ENCODE results near the gene CACNA2D3.
"Not testable (repeated sequence)": the region's sequence is repeated elsewhere in the genome, so short reads cannot be mapped to it uniquely, and the experiment has no call there.

The CACNA2D3 gene

GRCh38 chr3:55060896-55061719 is 938.8 kb downstream of the CACNA2D3 start:
- no peak for DNase-seq

- DNase-seq, result no peak
Measured at GRCh38 chr3:55061720-55062034, 939.3 kb downstream of the CACNA2D3 start.

GRCh38 chr3:55064164-55064563 is 941.8 kb downstream of the CACNA2D3 start:
- no peak for DNase-seq

- no peak for DNase-seq
Measured at GRCh38 chr3:55065331-55065730, 943.0 kb downstream of the CACNA2D3 start.

- no peak for DNase-seq
Measured at GRCh38 chr3:55066551-55067047, 944.2 kb downstream of the CACNA2D3 start.

GRCh38 chr3:55069950-55070349 is 947.6 kb downstream of the CACNA2D3 start:
- no peak for DNase-seq

- DNase-seq, result no peak
Measured at GRCh38 chr3:55074796-55075195, 952.4 kb downstream of the CACNA2D3 start.

- DNase-seq, result no peak
Measured at GRCh38 chr3:55075846-55076245, 953.5 kb downstream of the CACNA2D3 start.

- no peak for DNase-seq
Measured at GRCh38 chr3:55077726-55078125, 955.4 kb downstream of the CACNA2D3 start.

GRCh38 chr3:55078876-55079275 is 956.5 kb downstream of the CACNA2D3 start:
- no peak for DNase-seq

- DNase-seq, result no peak
Measured at GRCh38 chr3:55085231-55085630, 962.9 kb downstream of the CACNA2D3 start.

- no peak for DNase-seq
Measured at GRCh38 chr3:55089211-55089610, 966.9 kb downstream of the CACNA2D3 start.

- no peak for DNase-seq
Measured at GRCh38 chr3:55090291-55090690, 967.9 kb downstream of the CACNA2D3 start.

- no peak for DNase-seq
Measured at GRCh38 chr3:55090746-55091145, 968.4 kb downstream of the CACNA2D3 start.

GRCh38 chr3:55091381-55092225 is 969.3 kb downstream of the CACNA2D3 start:
- DNase-seq, result no peak

- no peak for DNase-seq
Measured at GRCh38 chr3:55094676-55095075, 972.3 kb downstream of the CACNA2D3 start.

GRCh38 chr3:55097441-55097840 is 975.1 kb downstream of the CACNA2D3 start:
- no peak for DNase-seq

- no peak for DNase-seq
Measured at GRCh38 chr3:55105647-55106046, 983.3 kb downstream of the CACNA2D3 start.

- DNase-seq, result no peak
Measured at GRCh38 chr3:55107187-55107586, 984.8 kb downstream of the CACNA2D3 start.

- DNase-seq, result not testable (repeated sequence)
Measured at GRCh38 chr3:55111906-55112305, 989.6 kb downstream of the CACNA2D3 start.

- no peak for DNase-seq
Measured at GRCh38 chr3:55118451-55118850, 996.1 kb downstream of the CACNA2D3 start.

GRCh38 chr3:55119268-55119667 is 996.9 kb downstream of the CACNA2D3 start:
- no peak for DNase-seq

GRCh38 chr3:55122312-55122711 is 1000.0 kb downstream of the CACNA2D3 start:
- DNase-seq, result no peak

All from NCI-H2081 treated with DMSO at 0.1 percent for 48 hours (cell line).